Stimulated activated CD8-positive, alpha-beta memory T cell treated with anti-CD3 and anti-CD28 coated beads, Interleukin-15, amount 100 ng/mL, for 48 hours (primary cell): ENCODE data around the gene HSPA1B.
"Not testable (repeated sequence)": the region's sequence is repeated elsewhere in the genome, so short reads cannot be mapped to it uniquely, and the experiment has no call there.

Experiments
- DNase-seq, 2 donors: peaks; one replicate each; pipeline ENCODE4 v3.0.0-alpha.2; 2020; ENCODE audit warnings: low read depth in 2 of 2

The HSPA1B gene

DNA sequence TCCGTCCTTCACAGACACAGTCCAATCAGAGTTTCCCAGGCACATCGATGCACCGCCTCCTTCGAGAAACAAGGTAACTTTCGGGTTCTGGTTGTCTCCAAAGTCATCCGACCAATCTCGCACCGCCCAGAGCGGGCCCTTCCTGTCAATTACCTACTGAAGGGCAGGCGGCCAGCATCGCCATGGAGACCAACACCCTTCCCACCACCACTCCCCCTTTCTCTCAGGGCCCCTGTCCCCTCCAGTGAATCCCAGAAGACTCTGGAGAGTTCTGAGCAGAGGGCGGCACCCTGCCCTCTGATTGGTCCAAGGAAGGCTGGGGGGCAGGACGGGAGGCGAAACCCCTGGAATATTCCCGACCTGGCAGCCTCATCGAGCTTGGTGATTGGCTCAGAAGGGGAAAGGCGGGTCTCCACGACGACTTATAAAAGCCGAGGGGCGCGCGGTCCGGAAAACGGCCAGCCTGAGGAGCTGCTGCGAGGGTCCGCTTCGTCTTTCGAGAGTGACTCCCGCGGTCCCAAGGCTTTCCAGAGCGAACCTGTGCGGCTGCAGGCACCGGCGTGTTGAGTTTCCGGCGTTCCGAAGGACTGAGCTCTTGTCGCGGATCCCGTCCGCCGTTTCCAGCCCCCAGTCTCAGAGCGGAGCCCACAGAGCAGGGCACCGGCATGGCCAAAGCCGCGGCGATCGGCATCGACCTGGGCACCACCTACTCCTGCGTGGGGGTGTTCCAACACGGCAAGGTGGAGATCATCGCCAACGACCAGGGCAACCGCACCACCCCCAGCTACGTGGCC is at the start of gene HSPA1B:
Gene HSPA1B (plus strand): TSS at position 453 of the 794 bp plus-strand sequence. CDS start 213 bp downstream, at position 666.
- peak; percentile 92 to 93 for DNase-seq

DNA sequence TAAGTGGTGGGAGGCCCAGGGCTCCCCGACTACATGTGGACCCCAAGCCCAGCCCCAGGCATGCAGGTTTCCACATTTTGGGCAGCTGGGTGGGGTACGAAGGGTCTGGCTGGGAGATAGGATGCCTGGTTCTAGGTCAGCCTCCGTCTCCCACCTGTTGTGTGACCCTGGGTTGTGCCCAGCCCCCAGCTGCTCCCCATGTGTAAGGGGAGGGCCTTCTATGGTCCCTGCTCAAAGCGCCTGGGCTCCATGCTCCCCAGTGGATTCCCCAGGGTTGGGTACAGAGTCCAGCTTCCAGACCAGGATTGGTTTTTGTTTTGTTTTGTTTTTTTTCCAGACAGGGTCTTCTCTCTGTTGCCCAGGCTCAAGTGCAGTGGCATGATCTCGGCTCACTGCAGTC is 49.3 kb upstream of the HSPA1B start:
- DNase-seq, result no peak

DNA sequence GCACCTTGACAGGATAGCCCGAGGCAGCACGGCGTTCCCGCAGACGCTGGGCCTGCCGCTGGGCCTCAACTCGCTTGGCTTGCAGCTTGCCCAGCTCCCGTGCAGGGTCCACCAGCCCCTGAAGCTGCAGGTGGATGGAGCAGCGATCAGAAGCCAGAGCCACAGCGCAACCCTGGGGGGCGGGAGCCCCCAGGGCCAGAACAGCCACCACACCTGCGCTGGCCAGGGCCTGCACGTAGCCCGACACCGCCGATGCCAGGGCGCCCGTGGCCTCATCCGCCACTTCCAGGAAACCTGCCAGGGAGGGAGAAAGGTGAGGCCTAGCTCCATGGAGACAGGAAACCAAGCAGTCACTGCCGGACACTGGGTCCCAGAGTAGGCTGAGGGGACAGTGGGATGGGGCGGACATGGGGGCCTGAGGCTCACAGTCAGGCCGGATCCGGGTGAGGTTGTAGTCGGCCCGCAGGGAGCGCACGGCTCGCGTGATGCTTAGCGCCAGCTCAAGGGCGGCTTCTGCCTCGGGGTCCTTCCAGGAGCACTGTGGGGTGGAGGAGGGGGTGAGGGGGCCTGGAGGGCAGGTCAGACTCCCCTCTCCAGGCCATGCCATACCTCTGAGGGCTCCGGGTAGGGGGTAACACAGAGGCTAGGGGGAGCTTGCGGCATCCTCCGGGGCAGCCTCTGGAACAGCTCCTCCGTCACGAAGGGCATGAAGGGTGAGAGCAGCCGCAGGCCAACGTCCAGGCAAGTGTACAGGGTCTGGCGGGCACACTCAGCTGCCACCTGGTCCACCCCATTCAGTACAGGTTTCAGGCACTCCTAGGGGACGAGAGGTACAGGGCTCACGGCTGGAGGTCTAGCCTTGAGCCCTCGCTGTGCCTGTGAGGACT is 48.3 kb upstream of the HSPA1B start:
- no peak for DNase-seq

- no peak for DNase-seq
Measured at GRCh38 chr6:31779908-31780307, 47.6 kb upstream of the HSPA1B start.

- DNase-seq, result no peak
Measured at GRCh38 chr6:31780507-31781243, 46.9 kb upstream of the HSPA1B start.

- DNase-seq, result no peak
Measured at GRCh38 chr6:31781244-31782125, 46.1 kb upstream of the HSPA1B start.

DNA sequence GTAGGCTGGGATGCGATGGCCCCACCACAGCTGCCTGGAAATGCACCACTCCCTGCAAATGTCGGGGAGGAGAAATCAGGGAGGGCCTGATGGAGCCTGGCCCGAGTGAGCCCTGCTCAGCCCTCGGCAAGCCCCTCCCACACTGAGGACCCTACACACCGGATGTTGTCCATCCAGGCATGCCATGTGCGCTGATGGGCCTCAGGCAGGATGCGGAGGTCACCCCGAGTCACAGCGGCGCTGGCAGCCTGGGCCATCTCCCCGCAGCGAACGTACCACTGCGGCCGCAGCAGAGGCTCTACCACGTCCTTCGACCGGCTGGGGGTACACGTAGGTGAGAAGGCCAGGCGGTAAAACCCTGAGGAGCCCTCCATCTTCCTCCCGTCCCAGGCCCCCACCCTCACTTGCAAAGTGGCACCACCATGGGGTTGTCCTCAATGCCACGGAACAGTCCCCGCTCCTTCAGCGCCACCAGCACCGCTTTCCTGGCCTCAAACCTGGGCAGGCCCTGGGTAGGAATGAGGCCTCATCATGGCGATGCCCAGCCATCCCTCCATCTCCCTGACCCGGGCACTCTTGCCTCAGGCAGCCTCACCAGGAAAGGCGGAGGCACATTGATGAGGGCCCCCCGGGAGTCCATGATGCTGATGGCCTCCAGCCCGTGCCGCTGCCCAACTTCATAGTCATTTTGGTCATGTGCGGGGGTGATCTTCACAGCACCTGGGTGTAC is 45.2 kb upstream of the HSPA1B start:
- DNase-seq, result no peak

GRCh38 chr6:31784098-31784925 is 43.2 kb upstream of the HSPA1B start:
- no peak for DNase-seq

GRCh38 chr6:31785475-31785874 is 42.1 kb upstream of the HSPA1B start:
- no peak for DNase-seq

- no peak for DNase-seq
Measured at GRCh38 chr6:31791324-31792089, 36.0 kb upstream of the HSPA1B start.

- no peak for DNase-seq
Measured at GRCh38 chr6:31792090-31792374, 35.5 kb upstream of the HSPA1B start.

- DNase-seq, result no peak
Measured at GRCh38 chr6:31792761-31793171, 34.8 kb upstream of the HSPA1B start.

DNA sequence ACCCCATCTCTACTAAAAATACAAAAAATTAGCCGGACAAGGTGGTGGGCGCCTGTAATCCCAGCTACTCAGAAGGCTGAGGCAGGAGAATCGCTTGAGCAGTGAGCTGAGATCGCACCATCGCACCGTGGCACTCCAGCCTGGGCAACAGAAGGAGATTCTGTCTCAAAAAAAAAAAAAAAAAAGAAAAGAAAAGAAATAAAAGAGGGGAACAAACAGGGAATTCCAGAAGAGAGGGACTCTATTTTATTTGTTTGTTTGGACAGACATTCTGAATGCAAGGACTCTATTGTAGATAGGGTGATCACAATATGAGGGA is 33.7 kb upstream of the HSPA1B start:
- DNase-seq, result not testable (repeated sequence)

- no peak for DNase-seq
Measured at GRCh38 chr6:31794294-31794865, 33.2 kb upstream of the HSPA1B start.

- no peak for DNase-seq
Measured at GRCh38 chr6:31794866-31795615, 32.5 kb upstream of the HSPA1B start.

- DNase-seq, result peak; percentile 82 to 85
Measured at GRCh38 chr6:31795616-31796298, 31.8 kb upstream of the HSPA1B start, which contains the start of gene VARS1. VARS1 (minus strand) TSS chr6:31795752; CDS start chr6:31795217, 535 bp downstream.

- DNase-seq, result no peak
Measured at GRCh38 chr6:31796993-31797385, 30.5 kb upstream of the HSPA1B start.
